ENCODE results near the gene PSMG3. TPM values are rescaled to one million over a fixed set of nuclear protein-coding genes. Genes with fewer than 3 reads are reported as not detected.

The PSMG3 gene
- total RNA-seq, 1 experiment from 2014 or later, result 33.3 TPM

DNA sequence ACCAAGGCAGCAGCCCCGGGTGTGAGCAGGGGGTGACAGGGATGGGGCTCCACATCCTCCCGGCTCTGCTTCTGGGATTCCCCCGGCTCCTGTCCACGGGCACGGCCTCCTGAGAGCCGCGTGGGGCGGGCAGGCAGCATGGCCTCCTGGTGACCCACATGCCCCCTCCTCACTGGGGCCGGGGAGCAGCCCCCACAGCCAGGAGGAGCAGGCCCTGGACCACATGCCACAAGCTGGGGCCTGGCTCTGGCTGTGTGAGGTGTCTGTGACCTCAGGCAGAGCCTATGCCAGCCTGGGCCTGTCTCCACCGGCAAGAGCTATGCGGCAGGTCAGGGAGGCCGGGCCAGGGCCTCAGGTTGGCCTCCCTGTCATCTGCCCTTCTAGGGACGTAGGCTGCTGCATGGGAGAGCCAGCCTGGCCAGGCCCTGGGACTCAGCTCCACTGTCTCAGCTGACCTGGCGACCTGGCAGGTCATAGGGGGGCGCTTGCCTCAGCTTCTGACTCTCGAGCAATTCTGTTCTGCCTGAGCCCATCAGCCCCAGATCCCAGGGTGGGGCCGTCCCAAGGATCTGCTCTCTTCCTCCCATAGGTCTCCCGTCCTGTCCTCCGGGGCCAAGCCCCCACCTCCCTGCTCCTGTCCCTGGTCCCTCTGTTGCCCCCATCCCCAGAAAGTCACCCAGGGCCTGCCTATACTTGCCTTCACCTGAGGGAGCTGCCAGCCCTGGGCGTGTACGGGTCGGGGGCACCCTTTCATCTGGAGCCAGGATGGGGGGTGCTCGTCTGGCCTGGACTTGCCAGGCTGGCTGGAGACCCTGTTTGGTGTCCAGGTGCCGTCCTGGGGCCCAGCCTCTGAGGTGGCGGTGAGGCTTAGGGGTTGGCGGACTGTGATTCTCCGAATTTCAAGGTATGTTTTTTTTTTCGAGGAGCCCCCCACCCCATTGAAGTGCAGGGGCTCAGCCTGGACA lies 9.9 kb downstream of the PSMG3 start (continued):
- TF ChIP-seq, protein P1, sequence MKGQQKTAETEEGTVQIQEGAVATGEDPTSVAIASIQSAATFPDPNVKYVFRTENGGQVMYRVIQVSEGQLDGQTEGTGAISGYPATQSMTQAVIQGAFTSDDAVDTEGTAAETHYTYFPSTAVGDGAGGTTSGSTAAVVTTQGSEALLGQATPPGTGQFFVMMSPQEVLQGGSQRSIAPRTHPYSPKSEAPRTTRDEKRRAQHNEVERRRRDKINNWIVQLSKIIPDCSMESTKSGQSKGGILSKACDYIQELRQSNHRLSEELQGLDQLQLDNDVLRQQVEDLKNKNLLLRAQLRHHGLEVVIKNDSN (CRISPR knock-in tag; IDR thresholded peaks at IDR 0.05), result no peak
- no peak for TF ChIP-seq GTF2I (CRISPR knock-in tag; conservative IDR thresholded peaks at IDR 0.05)

DNA sequence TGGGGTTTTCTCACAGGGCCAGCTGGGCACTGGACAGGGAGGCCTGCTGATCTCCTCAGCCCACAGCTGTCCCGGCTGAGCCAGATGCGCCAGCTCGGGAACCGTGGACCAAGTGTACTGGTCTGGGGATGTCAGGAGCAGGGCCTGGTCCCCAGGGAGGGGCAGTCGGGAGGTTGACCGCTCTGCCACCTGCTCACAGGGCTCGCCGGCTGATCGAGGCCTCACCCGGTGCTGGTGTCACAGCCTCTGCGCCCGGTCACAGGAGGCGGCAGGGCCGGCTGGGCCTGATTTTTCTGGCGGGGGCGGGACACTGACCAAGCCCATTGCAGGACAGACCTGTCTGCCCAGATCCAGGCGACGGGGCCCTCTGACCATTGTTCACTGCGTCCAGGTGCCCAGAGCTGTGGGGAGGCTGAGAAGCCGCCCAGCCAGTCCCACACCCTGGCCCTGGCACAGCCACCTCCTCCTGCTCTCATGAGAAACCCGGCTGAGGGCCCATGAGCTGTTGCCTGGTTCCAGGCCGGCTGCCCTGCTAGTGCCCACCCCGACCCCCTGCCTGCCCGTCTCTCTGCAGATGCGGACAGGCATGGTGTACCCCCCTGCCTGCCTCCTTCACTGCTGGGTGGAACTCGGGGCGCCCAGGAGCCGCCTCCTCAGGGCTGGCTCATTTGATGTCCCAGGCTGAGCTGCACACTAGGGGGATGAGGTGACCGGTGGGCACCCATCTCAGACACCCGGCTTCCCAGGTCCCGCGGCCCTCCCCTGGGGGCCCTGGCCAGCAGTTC lies 10.8 kb downstream of the PSMG3 start:
- Mint-ChIP-seq H3K4me3 (no peak overlapping the region), H3K36me3 (no peaks in the 10 kb centered on the region), H3K27me3 (ENCODE audit: low read depth) (no peaks in the 10 kb centered on the region), H3K27ac (no peak overlapping the region), H3K9me3 (no peaks in the 10 kb centered on the region), H3K4me1 (peaks cover 5% of the 10 kb centered on the region)
- no peak for ATAC-seq
- CTCF ChIA-PET, result interaction anchor here (0.6 to 1.3 kb wide), 11 partner anchors 9 to 127 kb away, joined by 3 to 8 read pairs (median 3); partner anchors contain the start of gene INTS1
- POLR2A ChIA-PET, result interaction anchor here (0.5 kb wide), 1 partner anchor 503 kb away, joined by 3 read pairs; no protein-coding TSS in a partner anchor
- TF ChIP-seq NFYB (CRISPR knock-in tag; conservative IDR thresholded peaks at IDR 0.05; ENCODE audit: low read depth), result no peak
- 0 out of 2 replicates have a peak, but pooled peaks have one; percentile 2 for TF ChIP-seq FOXP1 (CRISPR knock-in tag; IDR thresholded peaks at IDR 0.05; ENCODE audit: borderline replicate concordance)
- DNase-seq (ENCODE audit: low spot score), result no peak

DNA sequence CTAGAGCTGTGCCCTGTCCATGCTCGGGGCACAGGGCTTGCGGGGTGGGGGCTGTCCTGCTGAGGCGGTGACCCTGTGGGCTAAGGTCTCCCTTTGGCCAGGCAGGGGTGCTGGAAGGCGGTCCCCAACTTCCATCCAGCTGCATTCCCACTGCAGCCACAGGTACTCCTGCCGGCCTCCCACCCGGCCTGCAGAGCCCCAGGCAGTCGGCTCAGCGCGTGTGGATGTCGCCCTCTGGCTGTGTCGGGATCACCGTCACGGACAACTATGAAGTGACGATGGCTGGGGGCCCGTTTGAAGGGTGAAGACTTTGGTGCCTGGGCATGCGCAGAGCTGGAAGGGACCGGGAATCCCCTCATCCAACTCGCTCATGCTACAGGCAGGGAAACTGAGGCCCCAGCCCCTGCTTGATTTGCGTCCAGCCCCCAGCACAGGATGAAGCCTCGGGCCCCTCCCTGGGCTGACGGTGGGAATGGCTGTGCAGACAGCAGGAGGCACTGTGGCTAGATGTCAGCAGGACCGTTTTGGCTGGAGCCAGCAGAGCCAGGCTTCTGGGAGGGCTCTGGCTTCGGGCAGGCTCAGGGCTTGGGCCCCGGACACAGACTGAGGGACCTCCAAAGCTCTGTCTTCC lies 11.5 kb downstream of the PSMG3 start:
- peaks cover 5% of the 10 kb centered on the region for H3K4me1 Mint-ChIP-seq
- H3K36me3 Mint-ChIP-seq, result no peaks in the 10 kb centered on the region
- TF ChIP-seq NR3C1 (CRISPR knock-in tag; conservative IDR thresholded peaks at IDR 0.05; ENCODE audit: low read depth) (no peak), FOXP1 (CRISPR knock-in tag; IDR thresholded peaks at IDR 0.05; ENCODE audit: borderline replicate concordance) (0 out of 2 replicates have a peak, but pooled peaks have one; percentile 1), ELF4 (CRISPR knock-in tag; IDR thresholded peaks at IDR 0.05; ENCODE audit: low read depth) (no peak), SOX15 (CRISPR knock-in tag; IDR thresholded peaks at IDR 0.05) (no peak), MYBL2 (CRISPR knock-in tag; IDR thresholded peaks at IDR 0.05) (no peak), ZNF121 (CRISPR knock-in tag; IDR thresholded peaks at IDR 0.05) (no peak), HMGA2 (CRISPR knock-in tag; IDR thresholded peaks at IDR 0.05) (no peak), RELA (CRISPR knock-in tag; IDR thresholded peaks at IDR 0.05; ENCODE audit: borderline replicate concordance) (no peak)
- TF ChIP-seq, protein P2, sequence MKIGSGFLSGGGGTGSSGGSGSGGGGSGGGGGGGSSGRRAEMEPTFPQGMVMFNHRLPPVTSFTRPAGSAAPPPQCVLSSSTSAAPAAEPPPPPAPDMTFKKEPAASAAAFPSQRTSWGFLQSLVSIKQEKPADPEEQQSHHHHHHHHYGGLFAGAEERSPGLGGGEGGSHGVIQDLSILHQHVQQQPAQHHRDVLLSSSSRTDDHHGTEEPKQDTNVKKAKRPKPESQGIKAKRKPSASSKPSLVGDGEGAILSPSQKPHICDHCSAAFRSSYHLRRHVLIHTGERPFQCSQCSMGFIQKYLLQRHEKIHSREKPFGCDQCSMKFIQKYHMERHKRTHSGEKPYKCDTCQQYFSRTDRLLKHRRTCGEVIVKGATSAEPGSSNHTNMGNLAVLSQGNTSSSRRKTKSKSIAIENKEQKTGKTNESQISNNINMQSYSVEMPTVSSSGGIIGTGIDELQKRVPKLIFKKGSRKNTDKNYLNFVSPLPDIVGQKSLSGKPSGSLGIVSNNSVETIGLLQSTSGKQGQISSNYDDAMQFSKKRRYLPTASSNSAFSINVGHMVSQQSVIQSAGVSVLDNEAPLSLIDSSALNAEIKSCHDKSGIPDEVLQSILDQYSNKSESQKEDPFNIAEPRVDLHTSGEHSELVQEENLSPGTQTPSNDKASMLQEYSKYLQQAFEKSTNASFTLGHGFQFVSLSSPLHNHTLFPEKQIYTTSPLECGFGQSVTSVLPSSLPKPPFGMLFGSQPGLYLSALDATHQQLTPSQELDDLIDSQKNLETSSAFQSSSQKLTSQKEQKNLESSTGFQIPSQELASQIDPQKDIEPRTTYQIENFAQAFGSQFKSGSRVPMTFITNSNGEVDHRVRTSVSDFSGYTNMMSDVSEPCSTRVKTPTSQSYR (CRISPR knock-in tag; IDR thresholded peaks at IDR 0.05), result 0 out of 2 replicates have a peak, but pooled peaks have one; percentile 43
- TF ChIP-seq, protein P3, sequence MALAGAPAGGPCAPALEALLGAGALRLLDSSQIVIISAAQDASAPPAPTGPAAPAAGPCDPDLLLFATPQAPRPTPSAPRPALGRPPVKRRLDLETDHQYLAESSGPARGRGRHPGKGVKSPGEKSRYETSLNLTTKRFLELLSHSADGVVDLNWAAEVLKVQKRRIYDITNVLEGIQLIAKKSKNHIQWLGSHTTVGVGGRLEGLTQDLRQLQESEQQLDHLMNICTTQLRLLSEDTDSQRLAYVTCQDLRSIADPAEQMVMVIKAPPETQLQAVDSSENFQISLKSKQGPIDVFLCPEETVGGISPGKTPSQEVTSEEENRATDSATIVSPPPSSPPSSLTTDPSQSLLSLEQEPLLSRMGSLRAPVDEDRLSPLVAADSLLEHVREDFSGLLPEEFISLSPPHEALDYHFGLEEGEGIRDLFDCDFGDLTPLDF (CRISPR knock-in tag; IDR thresholded peaks at IDR 0.05), result 0 out of 2 replicates have a peak, but pooled peaks have one; percentile 56
- no peaks in the 10 kb centered on the region for H3K9me3 Mint-ChIP-seq
- ATAC-seq (peak; percentile 16; the same call in 1 of the 2 replicates), DNase-seq (ENCODE audit: low spot score) (peak; percentile 48)
- peak overlapping the region; percentile 60; the same call in 1 of the 2 replicates for H3K27ac Mint-ChIP-seq
- H3K27me3 Mint-ChIP-seq (ENCODE audit: low read depth), result no peaks in the 10 kb centered on the region
- CTCF ChIA-PET, result interaction anchor here (0.6 to 1.3 kb wide), 11 partner anchors 8 to 154 kb away, joined by 3 to 8 read pairs (median 3); no protein-coding TSS in a partner anchor
- no peak overlapping the region for H3K4me3 Mint-ChIP-seq
- POLR2A ChIA-PET, result no interaction called here
